Suprapubic skin (tissue), 4 donors: ENCODE measurements around the gene PLEKHG7. TPM values are rescaled to one million over a fixed set of nuclear protein-coding genes. Genes with fewer than 3 reads are reported as not detected.
"Not testable (repeated sequence)": the region's sequence is repeated elsewhere in the genome, so short reads cannot be mapped to it uniquely, and the experiment has no call there.

ENCODE experiments used
- DNase-seq, 2 donors: peaks; one replicate each; pipeline ENCODE4 v3.0.0-alpha.2; 2019; ENCODE audit warnings: low spot score in 2 of 2
- H3K27ac ChIP-seq: fragments of 200-600 bp; sonication (generic); one replicate; pipeline ENCODE4 v1.5.1; 2019
- H3K27me3 ChIP-seq: fragments of 200-600 bp; sonication (generic); one replicate; pipeline ENCODE4 v1.5.1; 2019
- H3K36me3 ChIP-seq: fragments of 200-600 bp; sonication (generic); one replicate; pipeline ENCODE4 v1.5.1; 2019
- H3K4me1 ChIP-seq: fragments of 200-600 bp; sonication (generic); one replicate; pipeline ENCODE4 v1.5.1; 2019
- H3K4me3 ChIP-seq: fragments of 200-600 bp; sonication (generic); one replicate; pipeline ENCODE4 v1.5.1; 2019; ENCODE audit warnings: mild to moderate bottlenecking
- H3K9me3 ChIP-seq: fragments of 200-600 bp; sonication (generic); one replicate; pipeline ENCODE4 v1.5.1; 2019
- CTCF ChIP-seq, 2 donors: fragments of 200-600 bp in 1 of 2; fragments of 450-650 bp in 1 of 2; sonication (generic) in 1 of 2; IDR thresholded peaks; one replicate each; pipeline ENCODE4 v1.5.1; 2016 to 2019; ENCODE audit warnings: antibody characterized with exemption in 2 of 2, mild to moderate bottlenecking in 1 of 2, moderate library complexity in 1 of 2
- EP300 ChIP-seq: sonication (generic); formaldehyde crosslinking; IDR thresholded peaks from one replicate; pipeline ENCODE4 v1.6.1; 2017; ENCODE audit warnings: antibody characterized with exemption
- POLR2A ChIP-seq, 2 donors: fragments of 450-650 bp; IDR thresholded peaks; one replicate each; pipeline ENCODE4 v1.6.1; 2017; ENCODE audit warnings: antibody characterized with exemption in 2 of 2, mild to moderate bottlenecking in 2 of 2, moderate library complexity in 2 of 2
- POLR2AphosphoS5 ChIP-seq, 3 donors: sonication (generic); formaldehyde crosslinking; IDR thresholded peaks; one replicate each; pipeline ENCODE4 v1.6.1; 2017; ENCODE audit warnings: antibody characterized with exemption in 3 of 3
- WGBS: methylation state at CpG from one replicate; pipeline ENCODE4 v1.1.5; 2018; 5-methylcytosine and 5-hydroxymethylcytosine counted together
- total RNA-seq, 4 donors: library from RNA; depleted of rRNA; stranded (reverse); fragments of >200 nt; gene quantifications; one replicate each; pipeline ENCODE4 v1.1.0, GENCODE V29; 2016

PLEKHG7 gene
- total RNA-seq, 4 donors from 2014 or later: not detected

GRCh38 chr12:92658611-92659010, 44.2 kb upstream of the PLEKHG7 start:
- TF ChIP-seq CTCF (IDR thresholded peaks at IDR 0.05) (no peak), POLR2AphosphoS5 (IDR thresholded peaks at IDR 0.05) (no peak), POLR2A (IDR thresholded peaks at IDR 0.05) (no peak), EP300 (no peak)
- DNase-seq: no peak
- Histone ChIP-seq H3K27me3 (no peaks in the 10 kb centered on the region), H3K4me3 (no peak overlapping the region), H3K36me3 (no peaks in the 10 kb centered on the region), H3K9me3 (no peaks in the 10 kb centered on the region), H3K4me1 (peaks cover 7% of the 10 kb centered on the region), H3K27ac (no peak overlapping the region)
- WGBS: 100% methylated on average over 2 of the region's 2 CpGs

DNA sequence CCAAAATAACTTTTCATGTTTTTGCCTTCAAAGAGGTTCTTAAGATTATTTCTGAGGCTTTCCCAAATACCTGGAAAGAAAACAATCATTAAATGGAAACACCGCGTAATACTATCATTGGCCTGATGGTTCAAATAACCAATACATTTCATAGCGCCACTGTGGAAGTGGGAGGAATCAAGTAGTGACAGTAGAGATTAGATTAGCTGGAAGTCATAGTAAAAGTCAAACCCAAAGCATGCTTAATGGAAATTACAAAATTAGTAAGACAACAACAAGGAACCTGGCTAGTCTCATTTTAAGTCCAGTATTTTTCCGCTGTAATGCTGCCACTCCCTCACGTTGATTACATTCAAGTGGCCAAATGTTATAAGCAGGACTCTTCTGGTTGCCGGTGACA, 41.5 kb upstream of the PLEKHG7 start:
- Histone ChIP-seq H3K27ac (no peak overlapping the region), H3K9me3 (no peaks in the 10 kb centered on the region), H3K27me3 (no peaks in the 10 kb centered on the region), H3K4me3 (no peak overlapping the region), H3K36me3 (no peaks in the 10 kb centered on the region), H3K4me1 (no peaks in the 10 kb centered on the region)
- WGBS: 94% methylated on average over 6 of the region's 6 CpGs
- TF ChIP-seq CTCF (IDR thresholded peaks at IDR 0.05) (no peak), POLR2A (IDR thresholded peaks at IDR 0.05) (no peak), POLR2AphosphoS5 (IDR thresholded peaks at IDR 0.05) (no peak)
- DNase-seq: no peak

GRCh38 chr12:92665496-92665895, 37.3 kb upstream of the PLEKHG7 start:
- no peak for TF ChIP-seq POLR2AphosphoS5 (IDR thresholded peaks at IDR 0.05)
- TF ChIP-seq EP300: no peak
- TF ChIP-seq POLR2A (IDR thresholded peaks at IDR 0.05): no peak
- TF ChIP-seq CTCF (IDR thresholded peaks at IDR 0.05): no peak
- 100% methylated on average over 2 of the region's 2 CpGs for WGBS
- H3K36me3 ChIP-seq: no peaks in the 10 kb centered on the region
- H3K27ac ChIP-seq: no peak overlapping the region
- no peaks in the 10 kb centered on the region for H3K9me3 ChIP-seq
- H3K27me3 ChIP-seq: no peaks in the 10 kb centered on the region
- no peaks in the 10 kb centered on the region for H3K4me1 ChIP-seq
- no peak for DNase-seq
- H3K4me3 ChIP-seq: no peak overlapping the region

- H3K27me3 ChIP-seq: no peaks in the 10 kb centered on the region
Measured at GRCh38 chr12:92668739-92669138, 34.0 kb upstream of the PLEKHG7 start.

GRCh38 chr12:92671524-92671923, 31.3 kb upstream of the PLEKHG7 start:
- H3K27me3 ChIP-seq, H3K4me3 ChIP-seq, H3K4me1 ChIP-seq, DNase-seq, H3K9me3 ChIP-seq, H3K27ac ChIP-seq, H3K36me3 ChIP-seq: not testable (repeated sequence)
- 96% methylated on average over 11 of the region's 11 CpGs for WGBS

More at GRCh38 chr12:92668739-92669138, 34.0 kb upstream of the PLEKHG7 start:
- H3K4me1 ChIP-seq: no peaks in the 10 kb centered on the region
- H3K36me3 ChIP-seq: no peaks in the 10 kb centered on the region
- DNase-seq: no peak
- no peak overlapping the region for H3K4me3 ChIP-seq
- TF ChIP-seq POLR2AphosphoS5 (IDR thresholded peaks at IDR 0.05) (no peak), EP300 (no peak), POLR2A (IDR thresholded peaks at IDR 0.05) (no peak), CTCF (IDR thresholded peaks at IDR 0.05) (no peak)
- no peak overlapping the region for H3K27ac ChIP-seq
- H3K9me3 ChIP-seq: no peaks in the 10 kb centered on the region

DNA sequence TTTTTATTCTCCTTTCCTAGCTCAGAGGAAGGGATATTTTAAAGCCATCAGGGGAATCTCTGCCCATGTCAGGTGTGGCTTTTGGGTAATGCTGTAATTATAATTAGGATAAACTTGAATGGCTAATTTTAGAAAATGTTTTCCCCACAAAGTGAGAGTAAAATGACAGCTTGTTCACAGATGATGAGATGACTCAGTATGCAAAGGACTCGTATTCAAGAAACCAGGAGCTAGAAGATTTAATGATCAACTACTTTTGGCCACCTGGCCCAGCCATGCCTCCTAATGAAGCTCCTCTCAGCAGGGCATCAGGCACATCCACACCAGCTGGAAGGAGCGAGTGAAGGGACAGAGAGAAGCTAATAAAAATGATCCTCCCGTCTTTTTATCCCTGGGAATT, 29.0 kb upstream of the PLEKHG7 start:
- no peak for TF ChIP-seq POLR2AphosphoS5 (IDR thresholded peaks at IDR 0.05)
- TF ChIP-seq POLR2A (IDR thresholded peaks at IDR 0.05): no peak
- TF ChIP-seq EP300: no peak
- no peak for TF ChIP-seq CTCF (IDR thresholded peaks at IDR 0.05)
- no peaks in the 10 kb centered on the region for H3K4me1 ChIP-seq
- 66% methylated on average over 3 of the region's 3 CpGs for WGBS

More for the DNA sequence above, 29.0 kb upstream of the PLEKHG7 start:
- Histone ChIP-seq H3K27ac (no peak overlapping the region), H3K9me3 (no peaks in the 10 kb centered on the region), H3K4me3 (no peak overlapping the region), H3K27me3 (no peaks in the 10 kb centered on the region), H3K36me3 (no peaks in the 10 kb centered on the region)
- no peak for DNase-seq
